Endothelial cell of umbilical vein (primary cell): ENCODE measurements around the gene PTN. TPM values are rescaled to one million over a fixed set of nuclear protein-coding genes. Genes with fewer than 3 reads are reported as not detected.

ENCODE experiments used
- BruUV-seq: library from RNA; stranded (reverse); fragments of 400-500 nt; replicated peaks from 2 replicates; lab custom pipeline; 2021; lab: Mats Ljungman, UMichigan
- CTCF ChIA-PET: fragments of 300-600, 350-600 bp; sonication (Branson Sonifier 250); formaldehyde crosslinking; loops from one replicate; lab custom pipeline; 2021; ENCODE audit warnings: antibody characterized with exemption, inconsistent platforms; lab: Charles Lee
- POLR2A ChIA-PET: fragments of 300-600, 350-600 bp; sonication (Branson Sonifier 250); formaldehyde crosslinking; loops from one replicate; lab custom pipeline; 2021; ENCODE audit warnings: antibody characterized with exemption, inconsistent platforms; lab: Charles Lee
- DNase-seq: peaks from one replicate; pipeline ENCODE4 v3.0.0-alpha.2; 2011; ENCODE audit warnings: low read depth, low spot score
- FAIRE-seq: peaks from 2 replicates; lab custom pipeline; 2011; peaks lifted over from hg19 to GRCh38; lab: Jason Lieb, UNC
- H2AFZ ChIP-seq: 2 replicates; pipeline ENCODE4 v1.6.0; 2012; ENCODE audit warnings: low read depth, low read length, control low read depth, inconsistent platforms
- H3K27ac ChIP-seq: 2 replicates; pipeline ENCODE4 v1.5.1; 2011; ENCODE audit warnings: low read depth, mild to moderate bottlenecking, control low read depth, low read length, moderate library complexity; ENCODE audit not compliant: insufficient read depth
- H3K27me3 ChIP-seq, 2 experiments: 2 replicates each; pipeline versions ENCODE4 v1.6.0 to v1.6.1; 2011; ENCODE audit warnings: low read length in 2 of 2, mixed read lengths in 1 of 2; ENCODE audit not compliant: control insufficient read depth in 2 of 2, insufficient read depth in 2 of 2
- H3K36me3 ChIP-seq, 2 experiments: 2 replicates in 1 of 2; 3 replicates in 1 of 2; pipeline ENCODE4 v1.5.1; 2011; ENCODE audit warnings: low read length in 2 of 2, mild to moderate bottlenecking in 1 of 2, moderate library complexity in 1 of 2; ENCODE audit not compliant: control insufficient read depth in 2 of 2, insufficient read depth in 2 of 2; ENCODE audit errors: extremely low read depth in 1 of 2
- H3K4me1 ChIP-seq: 3 replicates; pipeline ENCODE4 v1.5.1; 2011; ENCODE audit warnings: mild to moderate bottlenecking, low read length; ENCODE audit not compliant: control insufficient read depth, insufficient read depth; ENCODE audit errors: extremely low read depth
- H3K4me2 ChIP-seq: 2 replicates; pipeline ENCODE4 v1.6.1; 2011; ENCODE audit warnings: low read length, control low read depth, mixed read lengths; ENCODE audit not compliant: insufficient read depth
- H3K4me3 ChIP-seq, 3 experiments: fragments of 200-600 bp in 1 of 3; sonication (generic), shearing (Covaris generic) in 1 of 3; replicated peaks in 1 of 3; 2 replicates each; pipeline ENCODE4 v1.5.1; 2011 to 2016; ENCODE audit warnings: control low read depth in 3 of 3, low read length in 3 of 3, mild to moderate bottlenecking in 2 of 3, inconsistent platforms in 1 of 3, low read depth in 1 of 3, moderate library complexity in 1 of 3; ENCODE audit not compliant: insufficient read depth in 1 of 3
- H3K79me2 ChIP-seq: 2 replicates; pipeline ENCODE4 v1.6.0; 2012; ENCODE audit warnings: low read length, inconsistent platforms; ENCODE audit not compliant: control insufficient read depth, insufficient read depth
- H3K9ac ChIP-seq: replicated peaks from 2 replicates; pipeline ENCODE3; 2011; ENCODE audit warnings: low read length, control low read depth; ENCODE audit not compliant: insufficient read depth; ENCODE audit errors: extremely low read depth
- H3K9me1 ChIP-seq: replicated peaks from 3 replicates; pipeline ENCODE4 v1.6.0; 2011; ENCODE audit warnings: mild to moderate bottlenecking, low read length; ENCODE audit not compliant: control insufficient read depth, insufficient read depth; ENCODE audit errors: extremely low read depth
- H3K9me3 ChIP-seq: replicated peaks from 2 replicates; pipeline ENCODE4 v1.5.1; 2012; ENCODE audit warnings: low read length, inconsistent platforms; ENCODE audit not compliant: control insufficient read depth, insufficient read depth
- H4K20me1 ChIP-seq: replicated peaks from 2 replicates; pipeline ENCODE3; 2011; ENCODE audit warnings: mild to moderate bottlenecking, low read length; ENCODE audit not compliant: control insufficient read depth, insufficient read depth; ENCODE audit errors: extremely low read depth
- EZH2 ChIP-seq: IDR thresholded peaks from 2 replicates; pipeline ENCODE4 v1.6.1; 2012; ENCODE audit warnings: borderline replicate concordance, low read depth, mild to moderate bottlenecking, moderate library complexity, low read length, inconsistent platforms; ENCODE audit not compliant: severe bottlenecking
- FOS ChIP-seq: IDR thresholded peaks from 2 replicates; pipeline ENCODE4 v1.6.1; 2011; ENCODE audit warnings: mild to moderate bottlenecking, low read length, moderate library complexity, borderline replicate concordance; ENCODE audit not compliant: insufficient read depth
- GATA2 ChIP-seq: IDR thresholded peaks from 2 replicates; pipeline ENCODE4 v1.7.0; 2011; ENCODE audit warnings: low read depth, mild to moderate bottlenecking, moderate library complexity, mixed read lengths, low read length; ENCODE audit not compliant: insufficient read length, insufficient read depth
- JUN ChIP-seq: IDR thresholded peaks from 2 replicates; pipeline ENCODE4 v1.6.1; 2011; ENCODE audit warnings: borderline replicate concordance, low read depth; ENCODE audit not compliant: insufficient read length, insufficient read depth
- MYC ChIP-seq: IDR thresholded peaks from one replicate; pipeline ENCODE4 v1.6.1; 2011; ENCODE audit warnings: mild to moderate bottlenecking, low read depth, low read length
- POLR2A ChIP-seq: IDR thresholded peaks from 2 replicates; pipeline ENCODE4 v1.6.1; 2012; ENCODE audit warnings: low read depth, mild to moderate bottlenecking, control low read depth, low read length
- POLR2AphosphoS5 ChIP-seq: IDR thresholded peaks from 2 replicates; pipeline ENCODE4 v1.6.1; 2012; ENCODE audit warnings: low read depth, mild to moderate bottlenecking, control low read depth, low read length, moderate library complexity; ENCODE audit not compliant: insufficient read depth
- dilution Hi-C: fragments of 300-500 bp; cut with MboI; formaldehyde crosslinking; loops from one replicate; pipeline ENCODE4 v1.15.0; 2019; ENCODE audit warnings: low sequenced_read_pairs; ENCODE audit not compliant: extremely low pct_ligation_motif_present
- intact Hi-C: fragments of 100-400 bp; cut with micrococcal nuclease; formaldehyde crosslinking; loops from one replicate; pipeline ENCODE4 v1.10.0; 2022
- polyA plus RNA-seq, 4 experiments: library from polyadenylated mRNA; depleted of rRNA in 3 of 4; stranded (reverse) in 3 of 4; unstranded in 1 of 4; fragments of >200 nt; gene quantifications; 2 replicates each; pipeline versions ENCODE4 v1.2.1 to v1.2.3, GENCODE V29; 2011 to 2012; ENCODE audit warnings: missing spikeins in 1 of 4
- total RNA-seq: library from RNA; stranded (reverse); gene quantifications from 2 replicates; pipeline ENCODE4 v1.2.3, GENCODE V29; 2021
- TF ChIP-seq, protein P1 (sequence below): IDR thresholded peaks from 2 replicates; pipeline ENCODE4 v1.6.1; 2011; ENCODE audit not compliant: insufficient read depth, insufficient read length
- TF ChIP-seq, protein P2 (sequence below), 2 donors: IDR thresholded peaks; 1 replicate in 1 of 2; 2 replicates in 1 of 2; pipeline ENCODE4 v1.5.1; 2011; ENCODE audit warnings: low read length in 2 of 2, mild to moderate bottlenecking in 2 of 2, moderate library complexity in 2 of 2, control low read depth in 1 of 2, inconsistent platforms in 1 of 2, low read depth in 1 of 2; ENCODE audit not compliant: insufficient read depth in 1 of 2; ENCODE audit errors: extremely low read depth in 1 of 2

PTN gene
- total and polyA plus RNA-seq, 2 donors (not counting 3 experiments of a cell fraction or from before 2014, with no cell fraction given) = 0.07 TPM; not detected in 1

DNA sequence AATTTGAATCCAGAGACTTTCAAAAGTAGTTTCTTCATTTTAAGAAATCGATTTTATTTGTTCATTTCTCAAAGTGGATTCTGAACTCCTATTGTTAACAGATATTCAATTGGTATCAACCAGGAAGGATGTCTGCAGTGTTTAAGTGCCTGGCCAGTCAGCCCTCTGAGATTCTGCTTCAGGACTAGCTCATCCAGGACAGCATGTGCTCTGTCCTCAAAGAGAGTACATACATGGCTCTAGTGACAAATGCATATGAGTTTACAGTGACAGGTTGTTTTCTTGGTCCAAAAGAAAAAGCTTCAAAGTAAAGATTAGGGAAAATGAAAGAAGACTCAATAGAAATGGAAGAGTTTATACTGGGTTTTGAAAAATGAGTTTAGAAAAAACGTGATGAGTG lies 8.4 kb upstream of the PTN start:
- H3K36me3 ChIP-seq = no peaks in the 10 kb centered on the region
- no peak overlapping the region for H2AFZ ChIP-seq
- H3K4me2 ChIP-seq = no peak overlapping the region
- H3K9ac ChIP-seq = no peak overlapping the region
- no peaks in the 10 kb centered on the region for H4K20me1 ChIP-seq
- dilution Hi-C loops (no loop called here), intact Hi-C loops (no loop called here)
- TF ChIP-seq POLR2A = no peak
- TF ChIP-seq FOS = no peak
- TF ChIP-seq, protein P1, sequence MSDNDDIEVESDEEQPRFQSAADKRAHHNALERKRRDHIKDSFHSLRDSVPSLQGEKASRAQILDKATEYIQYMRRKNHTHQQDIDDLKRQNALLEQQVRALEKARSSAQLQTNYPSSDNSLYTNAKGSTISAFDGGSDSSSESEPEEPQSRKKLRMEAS = no peak
- TF ChIP-seq POLR2AphosphoS5 = no peak
- TF ChIP-seq EZH2 = no peak
- TF ChIP-seq MYC = no peak
- no peak for TF ChIP-seq JUN
- TF ChIP-seq, protein P2, sequence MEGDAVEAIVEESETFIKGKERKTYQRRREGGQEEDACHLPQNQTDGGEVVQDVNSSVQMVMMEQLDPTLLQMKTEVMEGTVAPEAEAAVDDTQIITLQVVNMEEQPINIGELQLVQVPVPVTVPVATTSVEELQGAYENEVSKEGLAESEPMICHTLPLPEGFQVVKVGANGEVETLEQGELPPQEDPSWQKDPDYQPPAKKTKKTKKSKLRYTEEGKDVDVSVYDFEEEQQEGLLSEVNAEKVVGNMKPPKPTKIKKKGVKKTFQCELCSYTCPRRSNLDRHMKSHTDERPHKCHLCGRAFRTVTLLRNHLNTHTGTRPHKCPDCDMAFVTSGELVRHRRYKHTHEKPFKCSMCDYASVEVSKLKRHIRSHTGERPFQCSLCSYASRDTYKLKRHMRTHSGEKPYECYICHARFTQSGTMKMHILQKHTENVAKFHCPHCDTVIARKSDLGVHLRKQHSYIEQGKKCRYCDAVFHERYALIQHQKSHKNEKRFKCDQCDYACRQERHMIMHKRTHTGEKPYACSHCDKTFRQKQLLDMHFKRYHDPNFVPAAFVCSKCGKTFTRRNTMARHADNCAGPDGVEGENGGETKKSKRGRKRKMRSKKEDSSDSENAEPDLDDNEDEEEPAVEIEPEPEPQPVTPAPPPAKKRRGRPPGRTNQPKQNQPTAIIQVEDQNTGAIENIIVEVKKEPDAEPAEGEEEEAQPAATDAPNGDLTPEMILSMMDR (IDR thresholded peaks at IDR 0.05; ENCODE audit: extremely low read depth in 1 of 2, insufficient read depth in 1 of 2, low read depth in 1 of 2, low read length in 2 of 2) = no peak
- no peak for TF ChIP-seq GATA2
- H3K79me2 ChIP-seq = no peaks in the 10 kb centered on the region
- no TSS peak for BruUV-seq
- H3K9me3 ChIP-seq = no peaks in the 10 kb centered on the region
- DNase-seq (no peak), FAIRE-seq (no peak)
- H3K27me3 ChIP-seq = no peaks in the 10 kb centered on the region
- no peak overlapping the region for H3K27ac ChIP-seq
- no peaks in the 10 kb centered on the region for H3K4me1 ChIP-seq
- H3K9me1 ChIP-seq = no peaks in the 10 kb centered on the region
- POLR2A ChIA-PET = no interaction called here
- CTCF ChIA-PET = no interaction called here
- no peak overlapping the region for H3K4me3 ChIP-seq
